GM19455 (cell line): Measurements from ENCODE around the gene AVL9.
"Not testable (repeated sequence)": the region's sequence is repeated elsewhere in the genome, so short reads cannot be mapped to it uniquely, and the experiment has no call there.

Source experiments
- ATAC-seq: cut with Tn5 transposase; IDR thresholded peaks from one replicate; pipeline ENCODE4 v1.9.1; 2021; ENCODE audit not compliant: unreplicated experiment

Gene AVL9

GRCh38 chr7:32586291-32587221 is 91.3 kb downstream of the AVL9 start:
- ATAC-seq: no peak

DNA sequence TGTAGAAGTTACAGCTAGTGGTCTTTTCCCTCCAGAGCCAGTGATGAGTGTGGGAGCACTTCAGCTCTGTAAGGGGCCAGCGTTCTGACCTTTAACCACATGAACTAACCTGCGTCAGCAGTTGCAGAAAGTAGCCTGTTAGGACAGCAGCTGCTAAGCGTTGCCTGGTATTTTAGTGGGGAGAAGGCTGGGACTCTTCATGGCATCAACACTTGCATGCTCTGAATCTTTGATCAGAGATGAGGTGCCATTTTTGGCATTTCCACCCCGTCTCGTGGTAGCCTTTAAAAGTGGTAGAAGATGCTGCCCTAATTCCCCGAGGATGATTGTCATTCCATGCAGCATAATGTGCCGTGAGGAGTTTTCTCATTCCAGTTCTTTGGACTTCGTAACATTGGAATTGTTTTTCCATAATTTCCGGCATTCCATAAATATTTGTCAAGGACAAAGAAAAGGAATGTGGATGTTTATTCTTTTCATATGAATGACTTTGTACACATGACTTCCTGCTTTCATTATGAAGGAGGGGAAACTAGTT is 92.2 kb downstream of the AVL9 start:
- no peak for ATAC-seq

DNA sequence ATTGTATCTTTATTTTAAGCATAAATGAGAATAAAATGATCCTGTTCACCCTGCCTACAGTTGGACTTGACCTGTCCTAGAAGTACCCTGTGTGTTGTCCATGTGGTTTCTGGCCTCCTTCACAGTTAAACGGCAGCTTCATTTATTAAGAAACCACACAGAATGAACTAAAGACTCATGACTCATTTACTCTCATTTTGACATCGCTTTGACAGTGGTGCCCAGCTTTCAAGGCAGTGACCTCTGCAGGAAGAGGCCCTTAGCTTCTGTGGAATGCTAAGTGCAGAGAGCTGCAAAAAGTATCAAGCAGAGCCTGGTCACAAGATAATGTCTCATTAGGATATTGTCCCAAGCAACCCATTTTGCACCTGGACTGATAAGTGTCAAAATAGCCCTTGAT is 93.4 kb downstream of the AVL9 start:
- ATAC-seq: no peak

DNA sequence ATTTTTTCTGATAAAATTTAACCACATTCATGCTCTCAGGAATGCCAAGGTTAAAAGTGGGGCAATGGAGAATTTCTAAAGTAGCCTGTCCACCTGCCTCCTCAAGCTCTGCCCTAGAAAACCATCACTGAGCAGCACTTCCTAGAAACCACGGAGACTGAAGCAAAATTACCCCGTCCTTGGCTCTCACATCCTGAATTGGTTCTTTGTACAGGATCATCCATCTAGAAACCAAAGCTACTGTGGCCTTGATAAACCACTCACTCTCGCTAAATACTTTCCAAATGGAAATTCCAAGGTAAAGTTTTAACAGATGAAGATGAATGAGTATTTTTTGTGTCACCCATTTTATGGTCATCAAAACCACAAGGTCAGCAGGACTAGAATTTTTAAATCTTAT is 96.6 kb downstream of the AVL9 start:
- ATAC-seq: no peak

GRCh38 chr7:32592701-32593100 is 97.4 kb downstream of the AVL9 start:
- ATAC-seq: no peak

DNA sequence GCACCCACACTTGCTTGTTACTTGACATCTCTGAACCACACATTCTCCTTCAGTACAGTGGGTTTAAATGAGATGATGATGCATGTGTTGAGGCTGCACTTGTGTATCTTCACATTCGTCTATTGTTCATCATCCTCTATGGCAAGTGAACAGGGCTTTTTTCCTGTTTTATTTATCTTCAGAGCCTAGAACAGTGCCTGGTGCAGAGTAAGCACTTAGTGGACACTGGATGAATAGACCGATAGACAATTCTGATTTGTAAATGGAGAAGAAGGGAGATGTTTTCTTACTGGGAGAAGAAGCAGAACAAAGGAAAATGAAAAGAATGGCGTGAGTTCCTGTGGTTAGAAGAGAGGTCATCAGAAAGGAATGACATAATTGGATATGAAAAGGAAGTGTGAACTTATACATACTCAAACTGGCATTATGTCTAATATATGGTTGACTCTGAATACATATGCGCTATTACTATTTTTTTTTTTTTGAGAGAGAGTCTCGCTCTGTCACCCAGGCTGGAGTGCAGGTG is 99.7 kb downstream of the AVL9 start:
- ATAC-seq: no peak

GRCh38 chr7:32601196-32601595 is 105.9 kb downstream of the AVL9 start:
- ATAC-seq: not testable (repeated sequence)

GRCh38 chr7:32602470-32602869 is 107.2 kb downstream of the AVL9 start:
- ATAC-seq: no peak

GRCh38 chr7:32603492-32603891 is 108.2 kb downstream of the AVL9 start:
- not testable (repeated sequence) for ATAC-seq

DNA sequence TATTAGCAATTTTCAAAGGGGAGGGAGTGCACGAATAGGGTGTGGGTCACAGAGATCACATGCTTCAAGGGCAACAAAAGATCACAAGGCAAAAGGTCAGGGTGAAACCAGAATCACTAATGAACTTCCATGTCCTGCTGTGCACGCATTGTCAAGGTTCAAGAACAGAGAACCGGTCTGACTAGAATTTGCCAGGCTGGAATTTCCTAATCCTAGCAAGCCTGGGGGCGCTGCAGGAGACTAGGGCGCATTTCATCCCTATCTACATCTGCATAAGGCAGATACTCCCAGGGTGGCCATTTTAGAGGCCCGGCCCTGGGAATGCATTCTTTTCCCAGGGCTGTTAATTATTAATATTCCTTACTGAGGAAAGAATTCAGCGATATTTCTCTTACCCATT is 108.8 kb downstream of the AVL9 start:
- ATAC-seq: not testable (repeated sequence)

GRCh38 chr7:32605032-32605431 is 109.7 kb downstream of the AVL9 start:
- no peak for ATAC-seq

DNA sequence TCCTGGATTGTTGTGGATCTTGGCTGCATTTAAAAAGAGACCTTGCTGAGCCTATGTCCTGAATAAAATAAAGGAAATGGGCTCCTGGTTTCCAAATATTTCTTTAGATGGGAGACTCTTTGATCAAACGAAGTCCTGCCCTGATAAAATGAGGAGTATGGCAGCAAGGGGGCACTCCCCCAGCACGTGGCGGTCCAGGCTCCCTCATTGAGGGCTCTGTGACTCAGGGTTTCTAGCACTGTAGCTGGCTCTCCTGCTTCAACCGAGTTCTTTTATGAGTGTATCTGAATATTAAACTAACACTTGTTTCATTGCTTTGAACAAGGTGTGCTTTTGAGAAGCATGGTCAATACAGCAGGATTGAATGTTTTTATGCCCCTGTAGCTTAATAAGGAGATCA is 114.2 kb downstream of the AVL9 start:
- ATAC-seq: no peak

- no peak for ATAC-seq
Measured at GRCh38 chr7:32611201-32612099, 116.2 kb downstream of the AVL9 start.

- no peak for ATAC-seq
Measured at GRCh38 chr7:32616625-32617024, 121.3 kb downstream of the AVL9 start.

DNA sequence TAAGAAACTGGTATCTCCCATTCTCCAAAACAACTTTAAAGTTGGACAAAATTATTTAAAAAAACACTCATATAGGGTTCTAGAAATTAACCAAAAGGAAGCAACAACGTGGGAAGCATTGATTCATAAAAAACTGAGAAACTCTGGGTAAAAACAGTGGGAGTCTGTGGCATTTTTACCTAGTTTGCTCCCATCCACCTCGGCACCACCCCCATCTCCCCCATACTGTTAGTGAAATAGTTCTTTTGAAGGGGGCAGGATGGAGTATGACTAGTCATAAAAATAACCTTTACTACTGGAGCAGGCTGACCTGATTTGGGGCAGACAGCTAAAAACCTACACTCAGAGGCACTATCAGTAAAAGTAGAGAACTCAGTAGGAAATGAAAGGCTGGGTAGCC is 123.2 kb downstream of the AVL9 start:
- no peak for ATAC-seq

DNA sequence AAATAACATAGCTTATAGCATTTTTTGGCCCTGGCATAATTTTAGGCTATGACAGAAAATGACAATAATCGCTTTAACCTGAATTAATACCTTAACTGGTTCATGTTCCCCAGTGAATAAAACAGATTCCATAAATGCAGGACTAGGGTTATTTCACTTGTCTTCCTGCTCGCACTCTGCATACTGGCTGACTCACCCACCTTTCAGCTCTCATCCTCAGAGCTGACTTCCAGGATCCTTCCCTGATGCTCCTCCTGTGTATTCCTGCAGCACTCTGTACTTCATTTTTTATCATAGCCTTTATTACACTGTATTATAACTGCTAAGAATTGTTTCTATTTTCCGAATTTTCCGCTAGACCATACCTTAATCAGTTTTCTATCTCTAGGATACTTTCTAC is 123.7 kb downstream of the AVL9 start:
- no peak for ATAC-seq

- not testable (repeated sequence) for ATAC-seq
Measured at GRCh38 chr7:32619416-32619815, 124.1 kb downstream of the AVL9 start.

DNA sequence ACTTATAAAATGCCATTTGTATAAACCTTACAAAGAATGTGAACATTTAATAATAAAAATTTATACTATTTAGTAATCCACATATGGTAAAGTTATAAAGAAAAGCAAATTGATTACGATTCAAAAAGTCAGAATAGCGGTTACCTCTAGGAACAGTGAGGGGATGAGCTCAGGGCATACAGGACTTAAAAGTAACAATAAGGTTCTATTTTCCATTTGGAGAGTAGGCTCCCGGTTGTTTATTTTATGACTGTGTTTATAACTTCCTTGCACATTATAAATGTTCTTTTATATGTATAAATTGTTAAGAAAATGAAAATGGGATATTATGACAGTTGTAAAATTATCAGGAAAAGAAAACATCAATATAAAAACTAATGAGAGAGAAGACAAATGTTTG is 135.7 kb downstream of the AVL9 start:
- no peak for ATAC-seq

- ATAC-seq: not testable (repeated sequence)
Measured at GRCh38 chr7:32631590-32632497, 136.6 kb downstream of the AVL9 start.

DNA sequence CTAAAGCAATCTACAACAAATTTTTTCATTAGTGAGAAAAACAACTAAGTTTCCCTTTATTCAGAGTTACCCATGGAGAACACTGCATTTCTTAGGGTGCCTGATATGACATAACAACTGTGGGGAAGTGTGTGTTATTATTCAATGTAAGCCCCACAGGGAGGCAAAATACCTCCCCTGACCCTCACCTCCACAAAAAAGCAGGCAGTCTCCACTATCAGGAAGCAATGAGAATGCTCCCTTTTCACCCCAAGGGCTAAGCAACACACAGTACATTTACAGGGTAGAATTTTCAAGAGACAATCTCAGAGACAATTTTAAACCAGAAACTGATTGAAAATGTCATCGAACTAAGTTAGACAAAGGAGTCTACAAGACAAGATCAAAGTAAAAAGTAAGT is 138.2 kb downstream of the AVL9 start:
- ATAC-seq: not testable (repeated sequence)
